ENCODE results near the gene TBX3.

Gene TBX3

GRCh38 chr12:114694436-114695304 is 10.7 kb upstream of the TBX3 start:
- H3K27me3 ChIP-seq (ENCODE audit: low read depth, low read length) = peaks cover 86% of the 10 kb centered on the region
- H3K4me3 ChIP-seq (ENCODE audit: low read depth in 1 of 2, low read length in 2 of 2) = no peak overlapping the region
- no peaks in the 10 kb centered on the region for H3K36me3 ChIP-seq (ENCODE audit: control insufficient read depth in 1 of 2, insufficient read depth in 2 of 2, low read length in 2 of 2)
- H3K27ac ChIP-seq (ENCODE audit: low read length) = no peak overlapping the region
- H3K4me1 ChIP-seq (ENCODE audit: control insufficient read depth in 1 of 2, insufficient read depth in 2 of 2, low read length in 2 of 2) = peaks cover 0 to 35% of the 10 kb centered on the region in 2 donors
- H3K9me3 ChIP-seq (ENCODE audit: control insufficient read depth in 1 of 2, low read length in 2 of 2) = no peaks in the 10 kb centered on the region

- H3K36me3 ChIP-seq (ENCODE audit: control insufficient read depth in 1 of 2, insufficient read depth in 2 of 2, low read length in 2 of 2) = no peaks in the 10 kb centered on the region
- no peak overlapping the region for H3K4me3 ChIP-seq (ENCODE audit: low read depth in 1 of 2, low read length in 2 of 2)
- peaks cover 0 to 31% of the 10 kb centered on the region in 2 donors for H3K4me1 ChIP-seq (ENCODE audit: control insufficient read depth in 1 of 2, insufficient read depth in 2 of 2, low read length in 2 of 2)
- no peaks in the 10 kb centered on the region for H3K9me3 ChIP-seq (ENCODE audit: control insufficient read depth in 1 of 2, low read length in 2 of 2)
- peaks cover 74% of the 10 kb centered on the region for H3K27me3 ChIP-seq (ENCODE audit: low read depth, low read length)
- no peak overlapping the region for H3K27ac ChIP-seq (ENCODE audit: low read length)
Measured at GRCh38 chr12:114693532-114693931, 9.6 kb upstream of the TBX3 start.

GRCh38 chr12:114693059-114693531 is 9.1 kb upstream of the TBX3 start:
- Histone ChIP-seq H3K4me3 (ENCODE audit: low read depth in 1 of 2, low read length in 2 of 2) (peak overlapping the region; percentile 62 to 63), H3K4me1 (ENCODE audit: control insufficient read depth in 1 of 2, insufficient read depth in 2 of 2, low read length in 2 of 2) (peaks cover 0 to 27% of the 10 kb centered on the region in 2 donors), H3K27ac (ENCODE audit: low read length) (no peak overlapping the region), H3K9me3 (ENCODE audit: control insufficient read depth in 1 of 2, low read length in 2 of 2) (no peaks in the 10 kb centered on the region), H3K27me3 (ENCODE audit: low read depth, low read length) (peaks cover 72% of the 10 kb centered on the region), H3K36me3 (ENCODE audit: control insufficient read depth in 1 of 2, insufficient read depth in 2 of 2, low read length in 2 of 2) (no peaks in the 10 kb centered on the region)

GRCh38 chr12:114692186-114693058 is 8.4 kb upstream of the TBX3 start:
- Histone ChIP-seq H3K4me1 (ENCODE audit: control insufficient read depth in 1 of 2, insufficient read depth in 2 of 2, low read length in 2 of 2) (peaks cover 0 to 20% of the 10 kb centered on the region in 2 donors), H3K27me3 (ENCODE audit: low read depth, low read length) (peaks cover 65% of the 10 kb centered on the region), H3K36me3 (ENCODE audit: control insufficient read depth in 1 of 2, insufficient read depth in 2 of 2, low read length in 2 of 2) (no peaks in the 10 kb centered on the region), H3K9me3 (ENCODE audit: control insufficient read depth in 1 of 2, low read length in 2 of 2) (no peaks in the 10 kb centered on the region), H3K27ac (ENCODE audit: low read length) (no peak overlapping the region), H3K4me3 (ENCODE audit: low read depth in 1 of 2, low read length in 2 of 2) (peak overlapping the region; percentile 62 to 63)

- H3K27ac ChIP-seq (ENCODE audit: low read length) = no peak overlapping the region
- H3K4me1 ChIP-seq (ENCODE audit: control insufficient read depth in 1 of 2, insufficient read depth in 2 of 2, low read length in 2 of 2) = peaks cover 0 to 18% of the 10 kb centered on the region in 2 donors
- peaks cover 60% of the 10 kb centered on the region for H3K27me3 ChIP-seq (ENCODE audit: low read depth, low read length)
- no peaks in the 10 kb centered on the region for H3K9me3 ChIP-seq (ENCODE audit: control insufficient read depth in 1 of 2, low read length in 2 of 2)
- no peaks in the 10 kb centered on the region for H3K36me3 ChIP-seq (ENCODE audit: control insufficient read depth in 1 of 2, insufficient read depth in 2 of 2, low read length in 2 of 2)
- peak overlapping the region in 1 of 2 donors; percentile 62 for H3K4me3 ChIP-seq (ENCODE audit: low read depth in 1 of 2, low read length in 2 of 2)
Measured at GRCh38 chr12:114691763-114692185, 7.8 kb upstream of the TBX3 start.

GRCh38 chr12:114691196-114691595 is 7.2 kb upstream of the TBX3 start:
- no peaks in the 10 kb centered on the region for H3K36me3 ChIP-seq (ENCODE audit: control insufficient read depth in 1 of 2, insufficient read depth in 2 of 2, low read length in 2 of 2)
- H3K27ac ChIP-seq (ENCODE audit: low read length) = no peak overlapping the region
- peaks cover 59% of the 10 kb centered on the region for H3K27me3 ChIP-seq (ENCODE audit: low read depth, low read length)
- no peak overlapping the region for H3K4me3 ChIP-seq (ENCODE audit: low read depth in 1 of 2, low read length in 2 of 2)
- no peaks in the 10 kb centered on the region for H3K9me3 ChIP-seq (ENCODE audit: control insufficient read depth in 1 of 2, low read length in 2 of 2)
- peaks cover 0 to 18% of the 10 kb centered on the region in 2 donors for H3K4me1 ChIP-seq (ENCODE audit: control insufficient read depth in 1 of 2, insufficient read depth in 2 of 2, low read length in 2 of 2)

- Histone ChIP-seq H3K9me3 (ENCODE audit: control insufficient read depth in 1 of 2, low read length in 2 of 2) (no peaks in the 10 kb centered on the region), H3K27ac (ENCODE audit: low read length) (no peak overlapping the region), H3K36me3 (ENCODE audit: control insufficient read depth in 1 of 2, insufficient read depth in 2 of 2, low read length in 2 of 2) (no peaks in the 10 kb centered on the region), H3K27me3 (ENCODE audit: low read depth, low read length) (peaks cover 52% of the 10 kb centered on the region), H3K4me1 (ENCODE audit: control insufficient read depth in 1 of 2, insufficient read depth in 2 of 2, low read length in 2 of 2) (peaks cover 0 to 18% of the 10 kb centered on the region in 2 donors), H3K4me3 (ENCODE audit: low read depth in 1 of 2, low read length in 2 of 2) (no peak overlapping the region)
Measured at GRCh38 chr12:114690267-114691135, 6.5 kb upstream of the TBX3 start.

GRCh38 chr12:114689075-114689994 is 5.4 kb upstream of the TBX3 start:
- peaks cover 41% of the 10 kb centered on the region for H3K27me3 ChIP-seq (ENCODE audit: low read depth, low read length)
- H3K4me1 ChIP-seq (ENCODE audit: control insufficient read depth in 1 of 2, insufficient read depth in 2 of 2, low read length in 2 of 2) = peaks cover 0 to 27% of the 10 kb centered on the region in 2 donors
- H3K27ac ChIP-seq (ENCODE audit: low read length) = no peak overlapping the region
- H3K36me3 ChIP-seq (ENCODE audit: control insufficient read depth in 1 of 2, insufficient read depth in 2 of 2, low read length in 2 of 2) = no peaks in the 10 kb centered on the region
- H3K9me3 ChIP-seq (ENCODE audit: control insufficient read depth in 1 of 2, low read length in 2 of 2) = no peaks in the 10 kb centered on the region
- H3K4me3 ChIP-seq (ENCODE audit: low read depth in 1 of 2, low read length in 2 of 2) = no peak overlapping the region

GRCh38 chr12:114688256-114688845 is 4.4 kb upstream of the TBX3 start:
- Histone ChIP-seq H3K27me3 (ENCODE audit: low read depth, low read length) (peaks cover 36% of the 10 kb centered on the region), H3K36me3 (ENCODE audit: control insufficient read depth in 1 of 2, insufficient read depth in 2 of 2, low read length in 2 of 2) (no peaks in the 10 kb centered on the region), H3K9me3 (ENCODE audit: control insufficient read depth in 1 of 2, low read length in 2 of 2) (no peaks in the 10 kb centered on the region), H3K4me3 (ENCODE audit: low read depth in 1 of 2, low read length in 2 of 2) (no peak overlapping the region), H3K4me1 (ENCODE audit: control insufficient read depth in 1 of 2, insufficient read depth in 2 of 2, low read length in 2 of 2) (peaks cover 0 to 24% of the 10 kb centered on the region in 2 donors), H3K27ac (ENCODE audit: low read length) (no peak overlapping the region)

- Histone ChIP-seq H3K4me3 (ENCODE audit: low read depth in 1 of 2, low read length in 2 of 2) (no peak overlapping the region), H3K9me3 (ENCODE audit: control insufficient read depth in 1 of 2, low read length in 2 of 2) (no peaks in the 10 kb centered on the region), H3K27ac (ENCODE audit: low read length) (no peak overlapping the region), H3K36me3 (ENCODE audit: control insufficient read depth in 1 of 2, insufficient read depth in 2 of 2, low read length in 2 of 2) (no peaks in the 10 kb centered on the region), H3K4me1 (ENCODE audit: control insufficient read depth in 1 of 2, insufficient read depth in 2 of 2, low read length in 2 of 2) (peaks cover 0 to 19% of the 10 kb centered on the region in 2 donors), H3K27me3 (ENCODE audit: low read depth, low read length) (peaks cover 30% of the 10 kb centered on the region)
Measured at GRCh38 chr12:114687802-114688201, 3.8 kb upstream of the TBX3 start.
